ENCODE results near the gene DDX20.

Gene DDX20

DNA sequence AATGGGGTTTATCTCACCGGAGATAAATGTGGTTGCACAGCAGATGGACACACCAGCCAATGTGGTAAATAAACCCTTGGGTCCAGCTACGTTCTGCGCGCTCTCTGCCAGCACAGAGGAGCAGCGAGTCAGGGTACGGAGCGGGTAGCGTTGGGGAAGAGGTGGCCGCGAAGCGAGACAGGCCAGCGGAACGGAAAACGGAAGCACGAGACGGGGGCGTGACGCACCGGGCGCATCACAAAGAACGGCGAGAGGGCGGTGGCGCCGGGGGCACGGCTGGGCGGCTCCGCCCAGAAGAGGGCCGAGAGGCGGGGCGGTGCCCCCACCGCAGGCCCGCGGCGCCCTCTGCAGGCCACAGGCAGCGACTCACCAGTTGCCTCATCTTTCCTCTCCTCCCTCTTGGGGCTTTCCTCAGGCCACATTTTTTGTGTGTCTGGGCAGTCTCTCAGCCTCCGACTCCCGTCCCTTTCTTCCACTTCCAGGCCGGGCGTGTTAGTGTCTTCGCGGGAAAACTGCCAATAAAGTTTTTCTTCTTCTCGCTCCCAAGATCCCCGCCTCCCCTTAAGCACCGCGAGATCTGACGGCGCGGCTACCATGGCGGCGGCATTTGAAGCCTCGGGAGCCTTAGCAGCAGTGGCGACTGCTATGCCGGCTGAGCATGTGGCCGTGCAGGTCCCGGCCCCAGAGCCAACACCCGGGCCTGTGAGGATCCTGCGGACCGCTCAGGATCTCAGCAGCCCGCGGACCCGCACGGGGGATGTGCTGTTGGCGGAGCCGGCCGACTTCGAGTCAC lies at the start of gene DDX20:
DDX20 (plus strand) TSS at position 571 of the 793 bp plus-strand sequence; CDS start at position 595, 24 bp downstream.
- DNase-seq: peak; percentile 93

DNA sequence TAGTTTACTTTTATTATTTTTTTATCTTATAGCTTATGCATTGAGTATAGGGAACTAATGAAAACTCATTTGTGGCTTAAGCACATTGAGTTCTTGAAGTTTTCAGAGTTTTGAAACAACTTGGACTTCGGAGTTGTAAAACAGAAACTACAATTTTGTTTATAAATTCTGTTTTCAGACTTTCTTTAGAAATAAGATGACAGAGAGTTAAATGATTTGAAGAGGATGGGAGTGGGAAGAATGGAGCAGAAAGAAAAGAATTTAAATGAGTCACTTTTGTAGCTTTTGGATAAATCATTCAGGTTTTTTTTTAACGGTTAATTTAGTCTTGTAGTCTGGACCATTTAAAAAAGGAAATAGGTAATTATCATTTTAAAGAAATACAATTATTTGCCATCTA lies 48.8 kb upstream of the DDX20 start:
- DNase-seq: no peak

DNA sequence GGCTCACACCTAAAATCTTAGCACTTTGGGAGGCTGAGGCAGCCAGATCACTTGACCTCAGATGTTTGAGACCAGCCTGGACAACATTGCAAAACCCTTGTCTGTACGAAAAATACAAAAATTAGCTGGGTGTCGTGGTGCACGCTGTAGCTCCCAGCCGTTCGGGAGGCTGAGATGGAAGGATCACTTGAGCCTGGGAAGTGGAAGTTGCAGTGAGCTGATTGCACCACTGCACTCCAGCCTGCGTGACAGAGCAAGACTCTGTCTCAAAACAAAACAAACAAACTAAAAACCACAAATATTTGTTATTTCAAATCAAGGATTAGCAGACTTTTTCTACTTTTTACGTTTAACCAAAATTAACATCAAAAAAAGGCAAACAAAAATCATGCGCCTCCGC lies 47.8 kb upstream of the DDX20 start:
- DNase-seq: no peak

DNA sequence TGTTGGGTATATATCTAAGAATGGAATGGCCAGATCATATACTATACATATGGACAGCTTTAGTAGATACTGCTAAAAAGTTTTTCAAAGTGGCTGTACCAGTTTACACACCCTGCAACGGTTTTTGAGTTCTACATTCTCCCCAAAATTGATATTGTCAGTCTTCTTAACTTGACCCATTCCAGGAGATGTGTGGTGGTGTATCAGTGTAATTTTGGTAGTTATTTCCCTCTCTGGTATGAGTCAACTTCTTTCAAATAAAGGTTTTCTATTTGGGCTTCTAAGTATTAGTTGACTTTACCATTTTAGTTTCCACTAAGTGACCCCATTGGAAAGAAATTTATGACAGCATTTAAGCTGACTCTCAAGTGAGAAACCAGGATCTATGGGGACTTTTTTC lies 45.7 kb upstream of the DDX20 start:
- no peak for DNase-seq

DNA sequence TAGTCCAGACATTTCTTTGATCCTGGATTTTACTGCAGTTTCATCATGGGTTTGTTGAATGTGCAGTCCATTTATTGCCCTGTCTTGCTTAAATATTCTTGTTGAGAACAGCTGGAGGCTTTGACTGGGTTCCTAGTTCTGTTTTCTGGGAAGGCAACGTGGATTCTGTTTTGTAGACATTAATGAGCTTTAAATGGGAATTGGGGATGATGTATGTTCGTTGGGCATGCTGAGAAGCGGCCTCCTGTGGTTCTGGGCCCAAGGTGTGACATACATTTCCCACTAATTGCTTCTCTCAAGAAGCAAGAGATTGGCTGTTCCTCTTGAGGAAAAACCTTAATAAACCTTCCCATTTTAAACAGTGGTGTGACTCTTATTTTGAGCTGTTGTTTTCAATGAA lies 39.4 kb upstream of the DDX20 start:
- no peak for DNase-seq

DNA sequence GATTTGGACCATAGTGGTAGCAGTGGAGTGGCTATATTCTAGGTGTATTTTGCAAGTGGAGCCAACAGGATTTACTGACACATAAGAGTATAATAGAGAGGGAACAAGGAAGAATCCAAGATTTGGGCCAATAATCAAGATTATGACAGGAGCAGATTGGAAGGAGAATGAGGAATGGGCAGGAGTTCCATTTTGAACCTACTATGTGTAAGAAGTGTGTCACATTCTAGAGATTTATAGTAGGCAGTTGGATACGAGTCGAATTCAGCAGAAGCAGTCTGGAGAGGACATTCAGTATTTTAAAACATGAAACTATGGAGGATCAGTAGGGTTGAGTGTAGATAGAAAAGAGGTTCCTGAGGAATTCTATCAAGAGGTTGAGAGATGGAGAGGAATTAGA lies 38.3 kb upstream of the DDX20 start:
- DNase-seq: no peak

GRCh38 chr1:111719135-111719534 lies 36.6 kb upstream of the DDX20 start:
- no peak for DNase-seq

GRCh38 chr1:111719674-111720132 lies 36.0 kb upstream of the DDX20 start:
- no peak for DNase-seq

- DNase-seq: no peak
Measured at GRCh38 chr1:111720274-111720976, 35.3 kb upstream of the DDX20 start.

- no peak for DNase-seq
Measured at GRCh38 chr1:111720977-111721786, 34.5 kb upstream of the DDX20 start.

DNA sequence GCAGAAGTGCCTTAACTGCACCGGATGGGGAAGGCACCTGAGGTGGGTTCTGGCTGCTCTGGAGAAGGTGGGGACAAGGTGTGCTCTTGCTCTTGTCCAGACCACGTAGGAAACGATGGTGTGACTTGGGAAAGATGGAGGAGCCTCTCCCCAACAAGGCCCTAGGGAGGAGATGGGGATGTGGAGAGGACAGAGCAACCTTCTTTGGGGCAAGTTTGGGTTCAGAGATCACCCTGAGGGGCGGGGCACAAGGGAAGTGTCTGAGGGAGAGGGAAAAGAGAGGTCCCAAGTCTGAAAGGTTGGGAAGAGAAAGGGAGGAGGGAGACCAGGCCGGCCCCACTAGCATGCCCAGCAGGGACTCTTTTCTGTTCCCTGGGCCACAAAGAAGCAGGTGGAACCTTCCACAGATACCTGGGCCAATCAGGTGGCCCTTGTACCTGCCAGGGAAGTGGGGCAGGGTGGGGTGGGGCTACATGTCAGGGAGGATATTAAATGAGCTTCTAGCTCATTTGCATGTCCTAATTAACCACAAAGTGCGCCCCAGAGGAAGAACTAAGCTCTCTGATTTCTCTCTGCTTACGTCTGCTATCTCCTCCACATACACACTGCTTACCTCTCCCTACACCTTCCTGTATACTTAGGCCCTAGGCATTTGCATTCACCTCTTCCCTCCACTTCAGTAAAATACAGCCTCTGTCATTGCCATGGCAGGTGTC lies 32.5 kb upstream of the DDX20 start:
- DNase-seq: peak; percentile 34

GRCh38 chr1:111723871-111724270 lies 31.8 kb upstream of the DDX20 start:
- DNase-seq: no peak

DNA sequence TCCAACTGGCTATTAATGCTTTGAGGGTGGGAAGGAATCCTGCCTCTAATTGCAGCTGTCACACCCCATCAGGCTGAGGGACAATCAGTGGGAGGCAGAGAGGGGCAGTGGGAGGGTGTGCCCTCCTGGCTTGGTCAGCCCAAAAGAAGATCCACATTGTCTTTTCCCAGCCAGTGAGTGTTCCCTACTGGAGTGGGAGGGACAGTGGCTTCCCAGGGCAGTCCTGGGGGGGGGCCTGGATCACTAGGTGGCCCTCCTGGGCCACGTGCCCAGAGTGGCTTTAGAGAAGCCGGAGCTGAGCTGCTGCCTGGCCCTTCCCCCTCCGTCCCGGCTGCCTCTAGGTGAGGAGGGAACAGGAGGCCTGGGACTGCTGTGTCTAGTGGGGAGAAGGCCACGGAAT lies 30.5 kb upstream of the DDX20 start:
- DNase-seq: no peak

DNA sequence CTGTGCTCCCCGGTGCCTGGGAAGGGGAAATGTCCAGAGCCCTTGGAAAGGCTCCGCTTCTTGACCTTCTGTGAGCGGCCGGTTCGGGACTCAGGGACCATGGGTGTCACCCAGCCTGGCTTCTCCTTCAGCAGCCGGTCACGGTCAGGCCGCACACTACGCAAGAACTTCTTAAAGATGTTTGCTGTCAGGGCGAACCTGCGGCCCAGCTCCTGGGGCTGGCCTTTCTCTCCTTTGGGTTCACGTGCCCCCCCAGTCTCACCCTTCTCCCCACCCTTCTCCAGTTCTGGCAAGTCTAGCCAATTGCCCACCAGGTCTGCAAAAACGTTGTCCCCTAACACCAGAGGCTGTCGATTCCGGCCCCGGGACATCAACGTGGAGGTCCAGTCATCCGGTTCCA lies 28.6 kb upstream of the DDX20 start:
- DNase-seq: no peak

GRCh38 chr1:111729271-111729921 lies 26.3 kb upstream of the DDX20 start:
- no peak for DNase-seq

DNA sequence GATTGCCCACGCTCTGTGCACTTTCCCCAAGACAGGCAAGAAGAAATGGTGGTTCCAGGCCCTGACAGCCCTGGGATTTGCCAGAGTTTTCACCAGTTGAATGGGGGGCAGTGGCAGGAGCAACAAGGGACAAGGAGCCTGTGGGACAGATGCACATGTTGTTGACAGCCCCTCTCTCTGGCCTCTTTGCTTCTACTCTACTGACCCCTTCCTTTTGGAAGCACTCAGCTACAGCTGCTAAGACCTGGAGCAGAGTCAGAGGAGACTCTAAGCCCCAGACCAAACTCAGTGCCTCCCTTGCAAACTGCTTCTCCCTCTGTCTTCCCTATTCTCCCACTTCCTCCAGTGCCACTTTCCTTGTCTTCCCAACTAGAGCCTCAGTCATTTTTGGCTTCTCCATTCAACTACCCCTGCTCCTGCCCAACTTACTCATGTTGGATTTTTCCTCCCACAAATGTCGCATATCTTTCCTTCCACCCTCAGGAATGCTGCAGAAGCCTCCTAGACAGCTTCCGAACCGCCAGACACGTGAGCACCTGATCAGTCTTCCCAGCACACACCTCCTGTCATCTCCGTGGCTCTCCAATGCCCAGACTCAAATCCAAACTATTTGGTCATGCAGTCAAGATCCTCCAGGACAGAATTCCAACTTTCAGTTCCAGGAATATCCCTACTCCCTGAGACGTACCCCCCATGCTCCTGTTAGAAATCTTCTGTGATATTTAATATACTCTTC lies 25.6 kb upstream of the DDX20 start:
- DNase-seq: no peak

GRCh38 chr1:111730706-111731105 lies 25.0 kb upstream of the DDX20 start:
- DNase-seq: no peak

- DNase-seq: no peak
Measured at GRCh38 chr1:111731956-111732355, 23.7 kb upstream of the DDX20 start.

DNA sequence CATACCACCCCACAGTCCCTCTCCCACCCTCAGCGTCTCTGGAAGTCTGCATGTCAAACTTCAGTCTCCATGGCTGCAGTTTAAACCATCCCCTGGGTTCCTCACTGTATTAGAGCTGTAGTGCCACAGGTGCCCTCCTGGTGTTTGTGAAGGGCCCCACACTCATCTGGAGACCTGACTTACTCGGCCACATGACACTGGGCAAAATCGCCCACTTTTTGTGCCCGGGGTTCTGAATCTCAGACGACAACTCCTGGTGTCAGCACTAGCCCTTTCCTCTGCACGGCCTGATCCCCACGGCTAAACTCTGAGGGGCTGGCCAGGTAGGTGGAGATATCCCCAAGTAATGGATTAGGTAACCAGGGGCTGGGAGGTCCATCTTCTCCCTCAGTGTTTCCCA lies 23.0 kb upstream of the DDX20 start:
- no peak for DNase-seq

- DNase-seq: peak; percentile 78
Measured at GRCh38 chr1:111733183-111733991, 22.3 kb upstream of the DDX20 start.

DNA sequence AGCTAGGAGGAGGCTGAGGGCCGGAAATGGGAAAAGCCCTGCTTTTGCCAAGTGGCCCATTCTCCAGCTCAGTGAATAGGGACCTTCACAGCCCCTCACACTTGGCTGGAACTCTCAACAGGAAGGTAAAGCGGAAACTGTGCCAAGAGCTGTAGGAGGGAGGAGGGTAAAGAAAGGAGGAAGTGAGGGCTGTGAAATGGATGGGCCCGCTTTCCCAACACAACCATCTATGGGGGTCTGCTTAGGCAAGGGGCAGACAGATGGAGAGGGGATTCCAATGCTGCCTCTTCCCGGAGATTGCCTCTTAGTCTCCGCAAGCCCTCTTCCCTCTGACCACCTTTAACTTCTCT lies 21.7 kb upstream of the DDX20 start:
- no peak for DNase-seq
